DND-41 (cell line): ENCODE measurements around the gene GADL1.

ENCODE experiments used
- CTCF ChIP-seq: IDR thresholded peaks from 2 replicates; pipeline ENCODE4 v1.5.1; 2012; ENCODE audit warnings: borderline replicate concordance, low read length, moderate library complexity, mild to moderate bottlenecking; ENCODE audit not compliant: poor library complexity, severe bottlenecking; ENCODE audit errors: extremely low read depth
- EZH2 ChIP-seq: IDR thresholded peaks from 3 replicates; pipeline ENCODE4 v1.6.1; 2012; ENCODE audit warnings: borderline replicate concordance, low read depth, mild to moderate bottlenecking, moderate library complexity, low read length, inconsistent platforms; ENCODE audit not compliant: severe bottlenecking

- TF ChIP-seq CTCF (no peak), EZH2 (no peak)
Observed at GRCh38 chr3:30852833-30853232, 41.6 kb downstream of the GADL1 start.
